Common myeloid progenitor, CD34-positive (primary cell): ENCODE data around the gene CYP1B1.
"Not testable (repeated sequence)": the region's sequence is repeated elsewhere in the genome, so short reads cannot be mapped to it uniquely, and the experiment has no call there.

Experiments used
- CTCF ChIA-PET: fragments of 350-600 bp; sonication (Branson Sonifier 250); formaldehyde crosslinking; loops from one replicate; lab custom pipeline; 2021; ENCODE audit warnings: antibody characterized with exemption; lab: Charles Lee
- POLR2A ChIA-PET: fragments of 350-600 bp; sonication (Branson Sonifier 250); formaldehyde crosslinking; loops from one replicate; lab custom pipeline; 2021; ENCODE audit warnings: antibody characterized with exemption; lab: Charles Lee
- DNase-seq, 3 donors: peaks; one replicate each; pipeline versions ENCODE4 v3.0.0 to v3.0.0-alpha.2; 2013
- H3K27ac ChIP-seq, 2 experiments: 1 replicate in 1 of 2; 2 replicates in 1 of 2; pipeline ENCODE4 v1.7.0; 2013; ENCODE audit warnings: inconsistent platforms in 2 of 2, low read length in 2 of 2, mild to moderate bottlenecking in 2 of 2, low read depth in 1 of 2, moderate library complexity in 1 of 2; ENCODE audit not compliant: severe bottlenecking in 2 of 2, insufficient read depth in 1 of 2, poor library complexity in 1 of 2
- H3K27me3 ChIP-seq, 5 experiments: replicated peaks in 2 of 5; 1 replicate in 3 of 5; 2 replicates in 2 of 5; pipeline versions ENCODE4 v1.6.1 to v1.7.0; 2013; ENCODE audit warnings: low read length in 4 of 5, mild to moderate bottlenecking in 2 of 5, moderate library complexity in 2 of 5, inconsistent platforms in 1 of 5; ENCODE audit not compliant: insufficient read depth in 5 of 5, control insufficient read depth in 4 of 5
- H3K36me3 ChIP-seq, 4 experiments: 1 replicate in 2 of 4; 2 replicates in 2 of 4; pipeline versions ENCODE4 v1.6.1 to v1.7.0; 2013; ENCODE audit warnings: low read length in 3 of 4, control low read depth in 1 of 4, mild to moderate bottlenecking in 1 of 4; ENCODE audit not compliant: control insufficient read depth in 4 of 4, insufficient read depth in 4 of 4
- H3K4me1 ChIP-seq, 4 experiments: 1 replicate in 3 of 4; 2 replicates in 1 of 4; pipeline versions ENCODE4 v1.6.1 to v1.7.1; 2013; ENCODE audit warnings: low read length in 3 of 4, mild to moderate bottlenecking in 3 of 4, control low read depth in 1 of 4, inconsistent platforms in 1 of 4, moderate library complexity in 1 of 4; ENCODE audit not compliant: control insufficient read depth in 4 of 4, insufficient read depth in 4 of 4; ENCODE audit errors: control extremely low read depth in 1 of 4
- H3K4me3 ChIP-seq, 7 experiments: 1 replicate in 4 of 7; 2 replicates in 3 of 7; pipeline versions ENCODE4 v1.5.1 to v1.7.0; 2013; ENCODE audit warnings: mild to moderate bottlenecking in 7 of 7, low read length in 6 of 7, moderate library complexity in 6 of 7, inconsistent platforms in 2 of 7, low read depth in 2 of 7, control low read depth in 1 of 7; ENCODE audit not compliant: insufficient read depth in 4 of 7, control insufficient read depth in 1 of 7; ENCODE audit errors: extremely low read depth in 1 of 7
- H3K9me3 ChIP-seq, 5 experiments: 1 replicate in 4 of 5; 2 replicates in 1 of 5; pipeline versions ENCODE4 v1.6.1 to v1.7.1; 2013; ENCODE audit warnings: low read length in 4 of 5, mild to moderate bottlenecking in 2 of 5, inconsistent platforms in 1 of 5, low read depth in 1 of 5, moderate library complexity in 1 of 5; ENCODE audit not compliant: control insufficient read depth in 4 of 5, insufficient read depth in 2 of 5; ENCODE audit errors: control extremely low read depth in 1 of 5
- WGBS: methylation state at CpG from one replicate; pipeline ENCODE4 v1.1.5; 2013; ENCODE audit not compliant: insufficient coverage; 5-methylcytosine and 5-hydroxymethylcytosine counted together

CYP1B1 gene

DNA sequence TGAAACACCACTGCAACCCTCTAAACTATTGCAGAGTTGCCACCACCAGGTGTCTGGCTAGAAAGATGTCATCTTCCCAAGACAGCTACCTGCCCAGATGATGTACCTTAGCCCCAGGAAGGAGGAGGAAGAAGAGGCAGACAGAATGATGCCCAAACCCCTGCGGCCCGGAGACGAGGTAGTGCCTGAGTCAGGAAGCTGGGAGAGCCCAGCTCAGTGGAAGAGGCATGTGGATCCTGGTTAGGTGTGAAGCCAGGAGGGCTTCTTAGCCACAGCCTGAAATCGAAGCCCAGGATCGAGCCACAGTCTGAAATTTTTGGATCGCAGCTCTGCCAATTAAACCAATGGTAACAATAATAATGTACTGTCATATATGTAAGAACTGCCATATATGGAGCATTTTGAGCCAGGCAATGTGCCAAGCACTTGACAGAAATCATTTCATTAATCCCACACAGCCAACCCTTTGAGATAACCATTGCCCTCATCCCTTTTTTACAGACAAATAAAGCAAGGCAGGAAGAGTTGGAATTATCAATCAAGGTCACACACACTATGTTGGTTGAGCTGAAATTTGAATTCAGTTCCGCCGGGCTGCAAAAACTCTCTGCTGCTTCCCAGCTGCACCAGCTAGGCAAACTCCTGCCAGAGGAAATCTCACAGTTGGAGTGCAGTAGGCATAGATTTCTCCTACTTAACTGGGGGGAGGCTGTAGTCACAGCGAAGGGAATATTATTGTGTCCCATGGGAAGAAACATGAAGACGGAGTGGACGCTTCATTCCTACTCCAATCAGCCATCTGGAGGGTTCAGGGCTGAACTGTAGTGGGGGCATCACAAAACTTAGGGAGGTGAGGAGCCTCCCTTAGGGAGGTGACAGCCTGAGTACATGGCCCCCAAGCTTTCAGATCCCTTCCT, 19.4 kb upstream of the CYP1B1 start:
- ChIA-PET CTCF (interaction anchor here (1.6 to 2.0 kb wide), 4 partner anchors 14 to 33 kb away, joined by 3 to 8 read pairs (median 4); no protein-coding TSS in a partner anchor), POLR2A (no interaction called here)
- Histone ChIP-seq H3K27me3 (peaks cover 0 to 52% (median 30%) of the 10 kb centered on the region in 5 experiments), H3K27ac (no peak overlapping the region), H3K4me3 (no peak overlapping the region), H3K36me3 (no peaks in the 10 kb centered on the region), H3K9me3 (no peaks in the 10 kb centered on the region), H3K4me1 (peaks cover 4 to 79% (median 18%) of the 10 kb centered on the region in 4 experiments)
- no peak for DNase-seq
- WGBS = 98% methylated on average over 6 of the region's 11 CpGs

DNA sequence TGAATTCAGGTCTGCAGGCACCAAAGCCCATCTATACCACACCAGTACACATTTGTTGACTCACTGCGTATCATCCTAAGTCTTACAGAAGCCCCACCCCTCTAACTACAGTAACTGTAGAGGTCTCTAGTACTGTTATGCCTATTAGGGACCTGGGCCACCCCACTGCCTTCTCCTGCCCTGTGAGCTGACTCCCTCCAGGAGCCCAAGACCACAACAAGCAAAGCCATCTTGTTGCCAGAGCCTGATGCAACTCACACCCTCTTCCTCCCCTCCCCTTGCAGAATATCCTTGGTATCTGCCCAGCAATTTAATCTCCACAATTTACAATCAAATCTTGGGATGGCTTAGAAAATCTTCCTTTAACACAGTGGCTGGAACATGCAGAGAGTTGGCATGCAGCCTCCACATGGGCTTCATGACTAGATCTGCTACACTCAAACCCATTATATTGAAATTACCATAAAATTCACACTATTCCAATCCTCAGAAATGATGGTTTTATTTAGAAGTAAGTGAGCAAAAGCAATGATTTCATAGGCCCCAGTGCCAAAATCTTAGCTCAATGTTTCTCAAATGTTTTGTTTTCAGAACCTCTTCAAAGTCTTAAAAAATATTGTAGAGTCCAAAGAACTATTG, 17.7 kb upstream of the CYP1B1 start:
- Histone ChIP-seq H3K4me3 (no peak overlapping the region), H3K4me1 (peaks cover 4 to 65% (median 15%) of the 10 kb centered on the region in 4 experiments), H3K9me3 (no peaks in the 10 kb centered on the region), H3K27ac (no peak overlapping the region), H3K36me3 (no peaks in the 10 kb centered on the region), H3K27me3 (peaks cover 0 to 36% (median 19%) of the 10 kb centered on the region in 5 experiments)
- no CpG with 5 or more reads among the region's 1 CpG for WGBS
- DNase-seq = no peak
- ChIA-PET POLR2A (no interaction called here), CTCF (interaction anchor here (0.7 kb wide), 1 partner anchor 17 kb away, joined by 4 read pairs; no protein-coding TSS in a partner anchor)

GRCh38 chr2:38092196-38092902, 16.4 kb upstream of the CYP1B1 start:
- Histone ChIP-seq H3K27me3 (peaks cover 0 to 31% (median 9%) of the 10 kb centered on the region in 5 experiments), H3K4me3 (peak overlapping the region in 1 of 7 experiments; percentile 12), H3K4me1 (peaks cover 4 to 58% (median 13%) of the 10 kb centered on the region in 4 experiments), H3K36me3 (no peaks in the 10 kb centered on the region), H3K9me3 (no peaks in the 10 kb centered on the region), H3K27ac (no peak overlapping the region)
- 53% methylated on average over 9 of the region's 11 CpGs for WGBS
- ChIA-PET CTCF (interaction anchor here (1.9 kb wide), 1 partner anchor 15 kb away, joined by 5 read pairs; no protein-coding TSS in a partner anchor), POLR2A (no interaction called here)
- DNase-seq = no peak

- DNase-seq = no peak
- POLR2A ChIA-PET = no interaction called here
- CTCF ChIA-PET = interaction anchor here (0.9 to 1.9 kb wide), 2 partner anchors 14 to 183 kb away, joined by 3 to 5 read pairs; no protein-coding TSS in a partner anchor
- H3K4me3 ChIP-seq = no peak overlapping the region
- 98% methylated on average over 4 of the region's 5 CpGs for WGBS
- H3K27ac ChIP-seq = no peak overlapping the region
- H3K36me3 ChIP-seq = no peaks in the 10 kb centered on the region
- H3K9me3 ChIP-seq = no peaks in the 10 kb centered on the region
- peaks cover 0 to 29% (median 11%) of the 10 kb centered on the region in 5 experiments for H3K27me3 ChIP-seq
- H3K4me1 ChIP-seq = peaks cover 4 to 53% (median 12%) of the 10 kb centered on the region in 4 experiments
Measured at GRCh38 chr2:38091760-38092159, 15.8 kb upstream of the CYP1B1 start.

DNA sequence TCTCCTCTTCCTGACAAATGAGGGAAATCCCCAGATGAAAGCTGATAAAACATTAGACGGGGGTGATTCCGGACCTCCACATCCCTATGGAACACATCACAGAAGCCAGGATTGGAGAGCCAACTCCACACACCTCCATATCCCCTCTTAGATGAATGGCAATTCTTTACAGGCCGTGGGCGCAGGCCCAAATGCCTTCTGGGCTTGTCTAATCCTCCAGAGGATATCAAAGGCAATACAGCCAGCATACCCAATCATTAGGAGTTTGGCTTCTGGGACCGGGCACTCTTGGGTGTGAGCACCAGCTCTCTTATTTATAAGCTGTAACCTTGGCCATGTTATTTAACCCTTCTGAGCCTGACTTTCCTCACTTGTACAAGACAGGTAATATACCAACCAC, 15.0 kb upstream of the CYP1B1 start:
- no peaks in the 10 kb centered on the region for H3K9me3 ChIP-seq
- peaks cover 0 to 44% (median 8%) of the 10 kb centered on the region in 4 experiments for H3K4me1 ChIP-seq
- CTCF ChIA-PET = interaction anchor here (0.9 kb wide), 1 partner anchor 184 kb away, joined by 3 read pairs; no protein-coding TSS in a partner anchor
- WGBS = 50% methylated on average over 2 of the region's 5 CpGs
- no peak for DNase-seq
- no peak overlapping the region for H3K4me3 ChIP-seq
- peaks cover 0 to 21% (median 16%) of the 10 kb centered on the region in 5 experiments for H3K27me3 ChIP-seq
- POLR2A ChIA-PET = no interaction called here
- no peaks in the 10 kb centered on the region for H3K36me3 ChIP-seq
- no peak overlapping the region for H3K27ac ChIP-seq

GRCh38 chr2:38090212-38090611, 14.3 kb upstream of the CYP1B1 start:
- peaks cover 0 to 16% (median 14%) of the 10 kb centered on the region in 5 experiments for H3K27me3 ChIP-seq
- CTCF ChIA-PET, H3K9me3 ChIP-seq, H3K27ac ChIP-seq, H3K4me3 ChIP-seq, POLR2A ChIA-PET, H3K36me3 ChIP-seq, DNase-seq: not testable (repeated sequence)
- 100% methylated on average over 3 of the region's 6 CpGs for WGBS
- H3K4me1 ChIP-seq = peaks cover 0 to 37% (median 8%) of the 10 kb centered on the region in 4 experiments
